GM23338 (cell line): ENCODE data around the gene F8. TPM values are rescaled to one million over a fixed set of nuclear protein-coding genes. Genes with fewer than 3 reads are reported as not detected.

ENCODE experiments used
- ATAC-seq: fragments of 200-7000 bp; cut with Tn5 transposase; 3 replicates; pipeline ENCODE4 v1.9.1; 2020
- DNase-seq: peaks from one replicate; pipeline ENCODE4 v3.0.0-alpha.2; 2015; ENCODE audit warnings: low spot score
- H2AFZ ChIP-seq: fragments of 200-600 bp; sonication (generic); 2 replicates; pipeline ENCODE4 v1.8.0; 2016; ENCODE audit warnings: antibody characterized with exemption, mild to moderate bottlenecking, moderate library complexity
- H3F3A ChIP-seq: fragments of 200-600 bp; sonication (generic); replicated peaks from 2 replicates; pipeline ENCODE4 v1.8.0; 2017; ENCODE audit warnings: antibody characterized with exemption, mixed run types, low read depth
- H3K27ac ChIP-seq: fragments of 200-600 bp; sonication (generic); 2 replicates; pipeline ENCODE4 v1.6.1; 2016; ENCODE audit warnings: low read depth
- H3K27me3 ChIP-seq: fragments of 200-600 bp; sonication (generic); 2 replicates; pipeline ENCODE4 v1.8.0; 2016; ENCODE audit warnings: mild to moderate bottlenecking, mixed run types, moderate library complexity; ENCODE audit not compliant: insufficient read depth
- H3K36me3 ChIP-seq: fragments of 200-600 bp; sonication (generic); 2 replicates; pipeline ENCODE4 v1.8.0; 2016; ENCODE audit warnings: mild to moderate bottlenecking; ENCODE audit not compliant: insufficient read depth
- H3K4me1 ChIP-seq: fragments of 200-600 bp; sonication (generic); 2 replicates; pipeline ENCODE4 v1.8.0; 2016; ENCODE audit warnings: mild to moderate bottlenecking, moderate library complexity; ENCODE audit not compliant: insufficient read depth
- H3K4me2 ChIP-seq: fragments of 200-600 bp; sonication (generic); 2 replicates; pipeline ENCODE4 v1.7.1; 2017; ENCODE audit warnings: mixed run types
- H3K4me3 ChIP-seq: fragments of 200-600 bp; sonication (generic); 2 replicates; pipeline ENCODE4 v1.6.1; 2016; ENCODE audit warnings: mixed run types
- H3K79me2 ChIP-seq: fragments of 200-600 bp; sonication (generic); replicated peaks from 2 replicates; pipeline ENCODE4 v1.8.0; 2017; ENCODE audit warnings: mild to moderate bottlenecking; ENCODE audit not compliant: insufficient read depth
- H3K9me2 ChIP-seq: fragments of 200-600 bp; sonication (generic); 2 replicates; pipeline ENCODE4 v1.8.0; 2017; ENCODE audit not compliant: insufficient read depth
- H4K20me1 ChIP-seq: fragments of 200-600 bp; sonication (generic); replicated peaks from 2 replicates; pipeline ENCODE4 v1.8.0; 2017; ENCODE audit warnings: mild to moderate bottlenecking; ENCODE audit not compliant: insufficient read depth
- H3K27ac Mint-ChIP-seq: 2 replicates; pipeline ENCODE4 v1.8.0; 2020; ENCODE audit warnings: inconsistent platforms, mild to moderate bottlenecking, moderate library complexity, mixed read lengths
- H3K27me3 Mint-ChIP-seq: 3 replicates; pipeline ENCODE4 v1.8.0; 2022; ENCODE audit warnings: low read depth, mild to moderate bottlenecking, moderate library complexity, mixed read lengths, inconsistent platforms; ENCODE audit not compliant: insufficient read depth, poor library complexity
- H3K36me3 Mint-ChIP-seq: 3 replicates; pipeline ENCODE4 v1.8.0; 2021; ENCODE audit warnings: low read depth, mild to moderate bottlenecking, inconsistent platforms, moderate library complexity, mixed read lengths
- H3K4me1 Mint-ChIP-seq: 3 replicates; pipeline ENCODE4 v1.8.0; 2020; ENCODE audit warnings: mild to moderate bottlenecking, inconsistent platforms, mixed read lengths
- H3K4me3 Mint-ChIP-seq: 3 replicates; pipeline ENCODE4 v1.8.0; 2021; ENCODE audit warnings: moderate library complexity, mild to moderate bottlenecking, inconsistent platforms, mixed read lengths
- H3K9me3 Mint-ChIP-seq: 3 replicates; pipeline ENCODE4 v1.8.0; 2020; ENCODE audit warnings: moderate library complexity, mild to moderate bottlenecking, inconsistent platforms, mixed read lengths
- CREB1 ChIP-seq: fragments of 250-450 bp; sonication (Bioruptor Pico); IDR thresholded peaks from 2 replicates; pipeline ENCODE4 v1.5.0; 2020; ENCODE audit warnings: low read depth, mild to moderate bottlenecking, moderate library complexity
- EZH2 ChIP-seq: fragments of 200-600 bp; sonication (generic); IDR thresholded peaks from one replicate; pipeline ENCODE4 v1.8.0; 2017; ENCODE audit warnings: antibody characterized with exemption, mild to moderate bottlenecking, low read depth; ENCODE audit not compliant: unreplicated experiment
- POLR2AphosphoS5 ChIP-seq: IDR thresholded peaks from 2 replicates; pipeline ENCODE4 v1.6.1; 2016; ENCODE audit warnings: antibody characterized with exemption, low read depth
- ZNF114 ChIP-seq: fragments of 250-450 bp; sonication (Bioruptor Pico); IDR thresholded peaks from 2 replicates; pipeline ENCODE4 v1.5.0; 2020; ENCODE audit warnings: mild to moderate bottlenecking, moderate library complexity
- ZNF331 ChIP-seq: fragments of 250-450 bp; sonication (Bioruptor Pico); IDR thresholded peaks from 2 replicates; pipeline ENCODE4 v1.5.0; 2020; ENCODE audit warnings: low read depth, mild to moderate bottlenecking, moderate library complexity
- polyA plus RNA-seq: library from polyadenylated mRNA; unstranded; fragments of >200 nt; fragmentation: Nextera tagmentation; extraction: Ambion mirVana; gene quantifications from 2 replicates; pipeline ENCODE4 v1.2.1, GENCODE V29; 2016
- total RNA-seq: library from RNA; depleted of rRNA; stranded (reverse); fragments of >200 nt; shearing (Covaris generic); gene quantifications from 2 replicates; pipeline ENCODE4 v1.2.3, GENCODE V29; 2014
- TF ChIP-seq, protein P1 (sequence below): fragments of 250-450 bp; sonication (Bioruptor Pico); IDR thresholded peaks from 2 replicates; pipeline ENCODE4 v1.5.0; 2020; ENCODE audit warnings: mild to moderate bottlenecking, moderate library complexity
- TF ChIP-seq, protein P2 (sequence below): IDR thresholded peaks from one replicate; pipeline ENCODE4 v1.6.1; 2018; ENCODE audit warnings: antibody characterized with exemption; ENCODE audit not compliant: unreplicated experiment

Gene F8
- total and polyA plus RNA-seq, 2 experiments from 2014 or later, result 0.70 to 1.8 TPM

DNA sequence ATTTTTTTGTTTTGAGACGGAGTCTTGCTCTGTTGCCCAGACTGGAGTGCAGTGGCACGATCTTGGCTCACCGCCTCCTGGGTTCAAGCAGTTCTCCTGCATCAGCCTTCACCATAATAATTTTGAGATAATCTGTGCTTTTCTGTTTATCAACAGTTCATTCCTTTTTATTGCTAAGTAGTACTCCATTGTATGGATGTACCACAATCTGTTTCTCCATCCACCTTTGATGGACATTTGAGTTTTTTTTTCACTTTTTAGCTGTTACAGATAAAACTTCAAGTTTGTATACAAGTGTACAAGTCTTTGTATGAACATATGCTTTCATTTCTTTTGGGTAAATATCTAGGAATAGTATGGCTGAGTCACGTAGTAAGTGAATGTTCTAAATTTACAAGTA, 13.2 kb upstream of the F8 start (continued):
- TF ChIP-seq, protein P1, sequence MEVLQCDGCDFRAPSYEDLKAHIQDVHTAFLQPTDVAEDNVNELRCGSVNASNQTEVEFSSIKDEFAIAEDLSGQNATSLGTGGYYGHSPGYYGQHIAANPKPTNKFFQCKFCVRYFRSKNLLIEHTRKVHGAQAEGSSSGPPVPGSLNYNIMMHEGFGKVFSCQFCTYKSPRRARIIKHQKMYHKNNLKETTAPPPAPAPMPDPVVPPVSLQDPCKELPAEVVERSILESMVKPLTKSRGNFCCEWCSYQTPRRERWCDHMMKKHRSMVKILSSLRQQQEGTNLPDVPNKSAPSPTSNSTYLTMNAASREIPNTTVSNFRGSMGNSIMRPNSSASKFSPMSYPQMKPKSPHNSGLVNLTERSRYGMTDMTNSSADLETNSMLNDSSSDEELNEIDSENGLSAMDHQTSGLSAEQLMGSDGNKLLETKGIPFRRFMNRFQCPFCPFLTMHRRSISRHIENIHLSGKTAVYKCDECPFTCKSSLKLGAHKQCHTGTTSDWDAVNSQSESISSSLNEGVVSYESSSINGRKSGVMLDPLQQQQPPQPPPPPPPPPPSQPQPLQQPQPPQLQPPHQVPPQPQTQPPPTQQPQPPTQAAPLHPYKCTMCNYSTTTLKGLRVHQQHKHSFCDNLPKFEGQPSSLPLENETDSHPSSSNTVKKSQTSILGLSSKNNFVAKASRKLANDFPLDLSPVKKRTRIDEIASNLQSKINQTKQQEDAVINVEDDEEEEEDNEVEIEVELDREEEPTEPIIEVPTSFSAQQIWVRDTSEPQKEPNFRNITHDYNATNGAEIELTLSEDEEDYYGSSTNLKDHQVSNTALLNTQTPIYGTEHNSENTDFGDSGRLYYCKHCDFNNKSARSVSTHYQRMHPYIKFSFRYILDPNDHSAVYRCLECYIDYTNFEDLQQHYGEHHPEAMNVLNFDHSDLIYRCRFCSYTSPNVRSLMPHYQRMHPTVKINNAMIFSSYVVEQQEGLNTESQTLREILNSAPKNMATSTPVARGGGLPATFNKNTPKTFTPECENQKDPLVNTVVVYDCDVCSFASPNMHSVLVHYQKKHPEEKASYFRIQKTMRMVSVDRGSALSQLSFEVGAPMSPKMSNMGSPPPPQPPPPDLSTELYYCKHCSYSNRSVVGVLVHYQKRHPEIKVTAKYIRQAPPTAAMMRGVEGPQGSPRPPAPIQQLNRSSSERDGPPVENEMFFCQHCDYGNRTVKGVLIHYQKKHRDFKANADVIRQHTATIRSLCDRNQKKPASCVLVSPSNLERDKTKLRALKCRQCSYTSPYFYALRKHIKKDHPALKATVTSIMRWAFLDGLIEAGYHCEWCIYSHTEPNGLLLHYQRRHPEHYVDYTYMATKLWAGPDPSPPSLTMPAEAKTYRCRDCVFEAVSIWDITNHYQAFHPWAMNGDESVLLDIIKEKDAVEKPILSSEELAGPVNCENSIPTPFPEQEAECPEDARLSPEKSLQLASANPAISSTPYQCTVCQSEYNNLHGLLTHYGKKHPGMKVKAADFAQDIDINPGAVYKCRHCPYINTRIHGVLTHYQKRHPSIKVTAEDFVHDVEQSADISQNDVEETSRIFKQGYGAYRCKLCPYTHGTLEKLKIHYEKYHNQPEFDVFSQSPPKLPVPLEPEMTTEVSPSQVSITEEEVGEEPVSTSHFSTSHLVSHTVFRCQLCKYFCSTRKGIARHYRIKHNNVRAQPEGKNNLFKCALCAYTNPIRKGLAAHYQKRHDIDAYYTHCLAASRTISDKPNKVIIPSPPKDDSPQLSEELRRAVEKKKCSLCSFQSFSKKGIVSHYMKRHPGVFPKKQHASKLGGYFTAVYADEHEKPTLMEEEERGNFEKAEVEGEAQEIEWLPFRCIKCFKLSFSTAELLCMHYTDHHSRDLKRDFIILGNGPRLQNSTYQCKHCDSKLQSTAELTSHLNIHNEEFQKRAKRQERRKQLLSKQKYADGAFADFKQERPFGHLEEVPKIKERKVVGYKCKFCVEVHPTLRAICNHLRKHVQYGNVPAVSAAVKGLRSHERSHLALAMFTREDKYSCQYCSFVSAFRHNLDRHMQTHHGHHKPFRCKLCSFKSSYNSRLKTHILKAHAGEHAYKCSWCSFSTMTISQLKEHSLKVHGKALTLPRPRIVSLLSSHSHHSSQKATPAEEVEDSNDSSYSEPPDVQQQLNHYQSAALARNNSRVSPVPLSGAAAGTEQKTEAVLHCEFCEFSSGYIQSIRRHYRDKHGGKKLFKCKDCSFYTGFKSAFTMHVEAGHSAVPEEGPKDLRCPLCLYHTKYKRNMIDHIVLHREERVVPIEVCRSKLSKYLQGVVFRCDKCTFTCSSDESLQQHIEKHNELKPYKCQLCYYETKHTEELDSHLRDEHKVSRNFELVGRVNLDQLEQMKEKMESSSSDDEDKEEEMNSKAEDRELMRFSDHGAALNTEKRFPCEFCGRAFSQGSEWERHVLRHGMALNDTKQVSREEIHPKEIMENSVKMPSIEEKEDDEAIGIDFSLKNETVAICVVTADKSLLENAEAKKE (CRISPR knock-in tag), result no peak
- TF ChIP-seq ZNF114 (no peak), EZH2 (no peak), CREB1 (CRISPR knock-in tag) (no peak), POLR2AphosphoS5 (no peak), ZNF331 (CRISPR knock-in tag) (no peak)

DNA sequence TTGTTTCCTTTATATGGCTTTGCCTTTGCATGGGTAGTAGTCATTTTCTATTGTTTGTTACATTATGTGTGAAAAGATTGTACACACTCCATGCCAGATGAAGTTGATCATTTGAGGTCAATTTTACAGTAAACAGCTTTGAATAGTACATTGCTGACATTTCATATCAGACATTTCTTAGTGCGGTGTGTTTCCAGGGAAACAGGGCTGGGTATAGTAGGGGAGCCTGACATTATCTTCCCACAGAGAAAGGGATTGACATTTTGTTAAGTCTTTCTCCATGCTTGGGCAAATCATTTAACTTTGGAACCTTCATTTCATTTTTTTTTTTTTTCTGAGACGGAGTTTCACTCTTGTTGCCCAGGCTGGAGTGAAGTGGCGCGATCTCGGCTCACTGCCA, 9.1 kb upstream of the F8 start:
- no peaks in the 10 kb centered on the region for H3F3A ChIP-seq
- ATAC-seq, result no peak
- H3K4me2 ChIP-seq, result no peak overlapping the region
- peaks cover 7% of the 10 kb centered on the region; the same call in 1 of the 3 replicates for H3K4me1 Mint-ChIP-seq
- H3K4me1 ChIP-seq, result 0 out of 2 replicates have a peak, but pooled peaks cover 4% of the 10 kb centered on the region
- TF ChIP-seq, protein P2, sequence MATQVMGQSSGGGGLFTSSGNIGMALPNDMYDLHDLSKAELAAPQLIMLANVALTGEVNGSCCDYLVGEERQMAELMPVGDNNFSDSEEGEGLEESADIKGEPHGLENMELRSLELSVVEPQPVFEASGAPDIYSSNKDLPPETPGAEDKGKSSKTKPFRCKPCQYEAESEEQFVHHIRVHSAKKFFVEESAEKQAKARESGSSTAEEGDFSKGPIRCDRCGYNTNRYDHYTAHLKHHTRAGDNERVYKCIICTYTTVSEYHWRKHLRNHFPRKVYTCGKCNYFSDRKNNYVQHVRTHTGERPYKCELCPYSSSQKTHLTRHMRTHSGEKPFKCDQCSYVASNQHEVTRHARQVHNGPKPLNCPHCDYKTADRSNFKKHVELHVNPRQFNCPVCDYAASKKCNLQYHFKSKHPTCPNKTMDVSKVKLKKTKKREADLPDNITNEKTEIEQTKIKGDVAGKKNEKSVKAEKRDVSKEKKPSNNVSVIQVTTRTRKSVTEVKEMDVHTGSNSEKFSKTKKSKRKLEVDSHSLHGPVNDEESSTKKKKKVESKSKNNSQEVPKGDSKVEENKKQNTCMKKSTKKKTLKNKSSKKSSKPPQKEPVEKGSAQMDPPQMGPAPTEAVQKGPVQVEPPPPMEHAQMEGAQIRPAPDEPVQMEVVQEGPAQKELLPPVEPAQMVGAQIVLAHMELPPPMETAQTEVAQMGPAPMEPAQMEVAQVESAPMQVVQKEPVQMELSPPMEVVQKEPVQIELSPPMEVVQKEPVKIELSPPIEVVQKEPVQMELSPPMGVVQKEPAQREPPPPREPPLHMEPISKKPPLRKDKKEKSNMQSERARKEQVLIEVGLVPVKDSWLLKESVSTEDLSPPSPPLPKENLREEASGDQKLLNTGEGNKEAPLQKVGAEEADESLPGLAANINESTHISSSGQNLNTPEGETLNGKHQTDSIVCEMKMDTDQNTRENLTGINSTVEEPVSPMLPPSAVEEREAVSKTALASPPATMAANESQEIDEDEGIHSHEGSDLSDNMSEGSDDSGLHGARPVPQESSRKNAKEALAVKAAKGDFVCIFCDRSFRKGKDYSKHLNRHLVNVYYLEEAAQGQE, result no peak
- TF ChIP-seq EZH2, result no peak
- no peak overlapping the region for H3K27ac ChIP-seq
- H3K4me3 Mint-ChIP-seq, result no peak overlapping the region
- H3K36me3 ChIP-seq, result peaks cover 6% of the 10 kb centered on the region; the same call in 1 of the 2 replicates
- no peaks in the 10 kb centered on the region for H3K27me3 ChIP-seq
- H3K9me2 ChIP-seq, result no peaks in the 10 kb centered on the region
- H2AFZ ChIP-seq, result no peak overlapping the region
- peaks cover 43% of the 10 kb centered on the region for H3K79me2 ChIP-seq
- H3K27ac Mint-ChIP-seq, result no peak overlapping the region
- peaks cover 2% of the 10 kb centered on the region for H3K27me3 Mint-ChIP-seq
- H4K20me1 ChIP-seq, result no peaks in the 10 kb centered on the region
- no peak overlapping the region for H3K4me3 ChIP-seq
- peaks cover 23% of the 10 kb centered on the region; the same call in 2 of the 3 replicates for H3K36me3 Mint-ChIP-seq
- H3K9me3 Mint-ChIP-seq, result peaks cover 11% of the 10 kb centered on the region; the same call in 2 of the 3 replicates
- no peak for DNase-seq
